Islet precursor cell (in vitro differentiated cells): ENCODE data around the gene DNAJC5.
"Not testable (repeated sequence)": the region's sequence is repeated elsewhere in the genome, so short reads cannot be mapped to it uniquely, and the experiment has no call there.

Source experiments
- DNase-seq: peaks from one replicate; pipeline ENCODE4 v3.0.0-alpha.2; 2018

Gene DNAJC5

DNA sequence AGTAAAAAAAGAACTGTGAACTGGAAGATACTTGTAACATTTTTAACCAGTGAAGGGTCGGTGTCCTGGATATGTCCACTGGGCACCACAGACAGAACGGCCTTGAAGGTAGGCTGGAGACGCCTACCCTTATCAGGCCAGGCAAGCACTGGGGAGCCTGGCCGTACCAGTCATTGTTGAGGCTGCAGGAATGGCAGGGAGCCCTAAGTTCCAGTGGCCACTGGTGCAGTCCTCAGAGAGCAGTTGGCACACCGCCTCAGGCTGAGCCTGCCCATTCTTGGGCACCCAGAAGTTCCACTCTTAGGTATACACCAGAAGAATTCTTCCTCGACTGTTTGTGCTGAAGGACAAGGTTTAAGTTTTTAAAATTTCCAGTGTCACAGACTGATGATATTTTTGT lies 20.5 kb downstream of the DNAJC5 start:
- no peak for DNase-seq

DNA sequence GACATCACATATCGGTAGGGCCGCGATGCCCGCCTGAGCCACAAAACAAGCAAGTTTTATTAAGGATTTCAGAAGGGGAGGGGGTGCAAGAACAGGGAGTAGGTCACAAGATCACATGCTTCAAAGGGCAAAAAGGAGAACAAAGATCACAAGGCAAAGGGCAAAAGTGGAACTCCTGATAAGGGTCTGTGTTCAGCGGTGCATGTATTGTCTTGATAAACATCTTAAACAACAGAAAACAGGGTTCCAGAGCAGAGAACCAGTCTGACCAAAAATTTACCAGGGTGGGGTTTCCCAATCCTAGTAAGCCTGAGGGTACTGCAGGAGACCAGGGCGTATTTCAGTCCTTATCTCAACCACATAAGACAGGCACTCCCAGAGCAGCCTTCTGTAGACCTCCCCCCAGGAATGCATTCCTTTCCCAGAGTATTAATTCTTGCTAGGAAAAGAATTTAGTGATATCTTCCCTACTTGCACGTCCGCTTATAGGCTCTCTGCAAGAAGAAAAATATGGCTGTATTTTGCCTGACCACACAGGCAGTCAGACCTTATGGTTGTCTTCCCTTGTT lies 21.5 kb downstream of the DNAJC5 start:
- not testable (repeated sequence) for DNase-seq

DNA sequence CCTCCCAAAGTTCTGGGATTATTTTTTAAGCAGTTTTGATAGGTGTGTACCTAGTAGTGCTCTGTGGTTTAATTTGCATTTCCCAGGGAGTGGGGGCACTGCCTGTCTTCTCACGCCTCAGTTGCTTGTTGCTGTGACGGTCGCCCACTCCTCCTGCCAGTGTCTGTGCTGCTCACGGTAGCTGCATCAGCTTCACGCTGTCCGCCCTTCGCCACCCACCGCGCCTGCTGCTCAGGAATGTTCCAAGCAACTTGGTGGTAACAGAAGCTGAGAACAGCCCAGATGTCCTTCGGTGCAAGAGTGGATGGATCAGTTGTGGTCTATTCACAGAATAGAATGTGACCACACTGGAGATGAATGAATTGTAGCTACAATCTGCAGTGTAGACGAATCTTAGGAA lies 22.9 kb downstream of the DNAJC5 start:
- DNase-seq = no peak

DNA sequence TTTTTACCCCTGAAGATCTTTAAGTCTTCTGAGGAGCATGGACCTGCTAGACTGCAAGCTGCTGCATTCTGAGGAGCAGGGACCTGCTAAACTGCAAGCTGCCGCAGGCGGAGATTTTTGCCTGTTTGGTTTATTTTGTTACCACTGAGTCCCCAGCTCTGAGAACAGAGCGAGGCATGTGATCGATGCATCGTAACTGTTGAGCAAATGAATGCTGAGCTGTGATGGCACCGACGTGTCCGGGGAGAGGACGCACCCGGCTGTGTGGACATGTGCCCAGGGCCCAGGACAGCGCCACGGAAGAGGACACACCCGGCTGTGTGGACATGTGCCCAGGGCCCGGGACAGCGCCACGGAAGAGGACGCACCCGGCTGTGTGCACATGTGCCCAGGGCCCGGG lies 24.2 kb downstream of the DNAJC5 start:
- DNase-seq = no peak

DNA sequence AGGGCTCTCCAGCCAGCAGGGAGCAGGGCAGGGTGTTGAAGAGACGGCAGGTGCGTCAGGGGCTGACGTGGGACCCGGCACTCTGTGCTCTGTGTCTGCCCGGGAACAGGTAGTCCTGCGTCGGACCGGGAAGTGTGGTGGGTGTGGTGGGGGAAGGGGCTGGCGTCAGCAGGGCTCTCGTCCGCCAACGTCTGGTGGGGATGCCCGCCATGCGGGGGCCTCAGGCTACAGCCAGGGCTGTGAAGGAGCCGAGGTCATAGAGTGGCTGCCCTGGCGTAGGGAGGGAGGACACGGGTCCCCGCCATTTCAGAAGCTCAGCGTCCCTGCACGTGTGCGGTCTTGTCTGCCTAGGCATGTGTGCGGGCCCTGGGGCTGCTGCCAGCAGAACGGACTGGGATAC lies 25.3 kb downstream of the DNAJC5 start:
- no peak for DNase-seq

DNA sequence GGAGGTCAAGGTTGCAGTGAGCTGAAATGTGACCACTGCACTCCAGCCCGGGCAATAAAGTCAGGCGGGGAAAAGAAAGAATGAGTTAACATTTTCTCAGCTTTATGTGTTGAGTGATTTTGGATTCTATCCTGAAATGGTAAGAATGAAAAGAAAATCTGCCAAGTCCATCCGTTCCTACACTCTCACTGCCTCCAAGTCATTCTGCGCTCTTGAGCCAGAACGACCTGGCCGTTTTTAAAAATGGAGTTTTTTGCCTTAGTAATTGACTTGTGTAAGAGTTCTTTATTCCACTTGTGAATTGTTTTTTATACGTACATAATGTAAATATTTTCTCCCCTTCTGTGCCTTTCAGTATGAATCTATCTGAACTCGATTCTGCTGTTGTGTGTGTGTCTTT lies 28.7 kb downstream of the DNAJC5 start:
- DNase-seq = no peak

DNA sequence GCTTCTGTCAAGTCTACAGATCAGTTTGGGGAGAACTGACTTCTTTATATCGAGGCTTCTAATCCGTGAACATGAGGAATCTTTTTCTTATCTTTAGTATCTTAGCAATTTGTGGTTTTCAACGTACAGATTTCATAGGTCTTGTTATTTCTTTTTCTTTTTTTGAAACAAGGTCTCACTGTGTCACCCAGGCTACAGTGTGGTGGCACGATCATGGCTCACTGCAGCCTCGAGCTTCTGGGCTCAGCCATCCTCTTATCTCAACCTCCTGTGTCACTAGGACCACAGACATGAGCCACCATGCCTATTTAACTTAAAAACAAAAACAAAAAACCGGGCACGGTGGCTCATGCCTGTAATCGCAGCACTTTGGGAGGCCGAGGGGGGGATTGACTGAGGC lies 29.3 kb downstream of the DNAJC5 start:
- DNase-seq = no peak

DNA sequence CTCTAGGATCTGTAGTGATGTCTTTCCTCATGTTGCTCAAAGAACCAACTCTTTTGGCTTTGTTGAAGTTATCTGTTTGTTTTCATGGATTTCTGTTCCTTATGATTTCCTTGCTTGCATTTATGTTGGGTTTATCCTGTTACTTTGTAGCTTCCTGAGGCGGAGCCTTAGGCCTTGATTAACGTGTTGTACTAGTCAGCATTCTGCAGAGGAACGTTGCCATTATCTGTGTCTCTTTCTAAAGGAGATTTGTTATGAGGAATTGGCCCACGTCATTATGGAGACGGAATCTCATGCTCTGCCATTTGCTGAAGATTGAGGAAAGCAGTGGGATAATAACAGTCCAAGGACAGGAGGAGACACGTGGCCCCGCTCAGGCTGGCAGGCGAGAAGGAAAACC lies 31.4 kb downstream of the DNAJC5 start:
- no peak for DNase-seq

DNA sequence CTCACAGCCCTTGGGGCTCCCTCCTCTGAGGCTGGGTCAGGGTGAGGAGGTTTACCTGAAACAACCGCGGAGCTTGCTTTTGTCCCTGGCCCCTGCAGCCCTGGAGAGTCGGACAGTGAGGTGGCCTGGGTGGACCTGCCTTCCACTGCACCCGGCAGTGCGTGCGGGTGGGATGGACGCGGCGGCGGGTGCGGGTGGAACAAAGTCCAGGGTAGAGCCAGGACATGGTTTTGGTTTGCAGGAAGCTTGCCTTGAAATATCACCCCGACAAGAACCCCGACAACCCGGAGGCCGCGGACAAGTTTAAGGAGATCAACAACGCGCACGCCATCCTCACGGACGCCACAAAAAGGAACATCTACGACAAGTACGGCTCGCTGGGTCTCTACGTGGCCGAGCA lies 34.1 kb downstream of the DNAJC5 start:
- no peak for DNase-seq

DNA sequence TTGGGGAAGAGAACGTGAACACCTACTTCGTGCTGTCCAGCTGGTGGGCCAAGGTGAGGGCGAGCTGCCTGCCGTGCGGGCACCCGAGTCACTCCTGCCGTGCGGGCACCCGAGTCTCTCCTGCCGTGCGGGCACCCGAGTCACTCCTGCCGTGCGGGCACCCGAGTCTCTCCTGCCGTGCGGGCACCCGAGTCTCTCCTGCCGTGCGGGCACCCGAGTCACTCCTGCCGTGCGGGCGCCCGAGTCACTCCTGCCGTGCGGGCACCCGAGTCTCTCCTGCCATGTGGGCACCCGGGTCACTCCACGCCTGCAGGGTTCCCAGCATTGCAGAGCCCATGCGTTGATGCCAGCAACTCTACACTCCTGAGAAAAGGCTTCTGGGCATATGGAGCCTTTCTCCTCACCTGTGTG lies 34.6 kb downstream of the DNAJC5 start:
- DNase-seq = not testable (repeated sequence)

DNA sequence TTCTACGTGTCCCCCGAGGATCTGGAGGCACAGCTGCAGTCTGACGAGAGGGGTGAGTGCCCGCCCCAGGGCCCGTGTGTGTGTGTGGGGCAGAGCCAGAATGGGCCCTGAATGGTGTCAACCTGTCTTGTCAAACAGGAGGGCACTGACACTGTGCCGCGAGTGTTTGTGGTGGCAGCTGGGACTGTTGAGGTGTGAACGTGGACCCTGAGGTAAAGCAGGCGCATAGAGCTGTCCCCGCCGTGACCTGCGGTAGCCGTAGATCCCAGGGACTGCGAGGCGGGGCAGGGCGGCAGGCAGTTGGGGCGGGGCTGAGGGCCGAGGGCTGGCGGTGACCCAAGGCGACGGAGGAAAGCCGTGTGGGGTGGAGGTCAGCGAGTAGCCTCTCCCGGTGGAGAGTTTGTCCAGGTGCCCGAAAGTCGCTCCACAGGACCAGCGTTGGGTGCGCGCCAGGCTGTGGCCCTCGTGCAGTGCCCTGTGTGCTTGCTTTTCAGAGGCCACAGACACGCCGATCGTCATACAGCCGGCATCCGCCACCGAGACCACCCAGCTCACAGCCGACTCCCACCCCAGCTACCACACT lies 36.1 kb downstream of the DNAJC5 start:
- DNase-seq = no peak

DNA sequence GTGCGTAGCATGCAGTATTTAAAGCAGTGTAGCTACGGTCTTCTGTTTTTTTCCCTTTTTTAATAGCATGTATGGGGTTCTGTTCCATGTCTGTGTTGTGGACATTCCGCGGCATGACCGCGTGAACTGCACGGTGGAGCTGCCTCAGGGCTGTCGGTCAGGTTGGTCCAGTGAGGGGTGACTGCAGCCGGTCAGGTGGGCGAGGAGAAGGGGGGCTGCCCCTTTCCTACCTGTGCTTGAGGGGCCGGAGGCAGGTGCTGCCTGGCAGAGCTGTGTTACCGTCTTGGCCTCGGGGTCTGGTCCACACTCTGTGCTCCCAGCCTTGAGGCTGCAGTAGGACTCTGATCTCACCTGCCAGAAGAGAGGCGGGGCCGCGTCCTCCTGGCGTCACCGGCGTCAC lies 36.8 kb downstream of the DNAJC5 start:
- no peak for DNase-seq

DNA sequence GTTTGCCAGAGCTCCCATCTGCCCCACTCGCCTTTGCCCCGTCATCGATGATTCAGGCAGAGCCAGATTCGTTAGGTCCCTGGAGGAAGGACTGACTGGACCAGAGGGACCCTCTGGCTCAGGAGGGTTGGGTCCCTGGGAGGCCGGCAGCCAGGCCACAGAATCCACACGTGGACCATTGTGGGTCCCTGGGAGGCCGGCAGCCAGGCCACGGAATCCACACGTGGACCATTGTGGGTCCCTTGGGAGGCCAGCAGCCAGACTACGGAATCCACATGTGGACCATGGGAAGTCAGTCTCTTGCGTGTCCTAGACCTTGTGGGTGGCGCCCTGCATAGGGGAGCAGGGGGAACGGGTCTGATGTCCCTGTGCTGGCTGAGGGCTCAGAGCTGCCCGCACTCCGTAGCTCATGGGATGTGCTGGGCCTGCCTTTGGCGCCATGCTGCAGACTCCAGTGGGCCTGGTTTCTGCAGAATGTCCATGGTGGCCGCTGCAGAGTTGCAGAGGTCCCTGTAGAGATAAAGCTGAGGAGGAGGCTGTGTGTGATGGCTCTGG lies 37.8 kb downstream of the DNAJC5 start:
- DNase-seq = no peak

DNA sequence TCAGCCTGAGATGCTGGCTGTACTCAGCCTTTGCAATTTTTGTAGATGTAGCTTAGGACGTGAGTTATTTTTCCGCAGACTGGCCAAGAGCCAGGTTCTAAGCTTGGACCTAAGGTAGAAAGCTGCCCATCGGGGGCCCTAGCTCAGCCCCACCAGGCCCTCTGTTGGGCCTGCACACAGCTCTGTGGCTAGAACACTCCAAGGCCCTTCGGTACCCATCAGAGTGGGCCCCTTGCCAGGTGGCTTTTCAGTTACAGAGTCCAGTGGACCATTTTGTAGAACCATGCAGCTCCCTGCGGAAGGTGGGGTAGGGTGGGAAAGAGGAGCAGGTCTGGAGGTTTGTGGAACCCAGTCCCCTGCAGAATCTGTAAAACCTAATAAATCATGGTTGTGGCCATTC lies 38.7 kb downstream of the DNAJC5 start:
- DNase-seq = no peak

DNA sequence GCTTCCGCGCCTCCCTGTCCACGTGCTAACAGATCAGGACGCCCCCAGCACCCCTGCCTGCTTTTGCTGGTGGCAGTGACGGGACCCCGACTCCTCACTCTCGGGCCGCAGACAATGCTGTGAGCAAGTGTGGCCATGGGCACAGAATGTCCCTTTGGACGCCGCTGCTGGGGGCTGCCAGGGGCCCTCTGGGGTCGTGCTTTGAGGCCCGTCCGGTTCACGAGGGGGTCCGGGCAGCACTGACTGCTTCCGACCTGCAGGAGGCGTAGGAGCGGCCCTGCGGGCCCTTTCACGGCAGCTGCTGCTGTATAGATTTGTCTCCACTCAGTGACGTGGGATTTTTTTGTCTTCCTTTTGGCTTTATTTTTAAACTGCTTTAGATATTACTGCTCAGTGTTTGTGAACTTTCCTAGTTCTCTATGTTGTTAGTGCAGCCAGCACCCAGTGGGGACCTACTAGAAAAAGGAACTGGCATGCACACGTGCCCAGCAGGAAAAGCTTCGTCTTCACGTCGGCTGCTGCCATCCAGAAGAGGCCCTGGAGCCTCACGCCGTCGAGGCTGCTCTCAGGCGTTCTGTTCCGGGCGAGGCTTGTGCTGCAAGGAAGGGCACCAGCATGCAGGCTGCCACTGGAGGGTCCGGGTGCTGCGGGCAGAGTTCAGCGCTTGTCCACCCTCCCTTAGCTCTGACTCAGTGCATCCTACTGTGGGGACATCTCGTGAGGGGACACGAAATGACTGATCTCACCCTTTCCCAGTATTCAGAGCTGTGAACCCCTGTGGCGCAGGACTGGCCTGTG lies 39.5 kb downstream of the DNAJC5 start:
- DNase-seq = peak; percentile 58

DNA sequence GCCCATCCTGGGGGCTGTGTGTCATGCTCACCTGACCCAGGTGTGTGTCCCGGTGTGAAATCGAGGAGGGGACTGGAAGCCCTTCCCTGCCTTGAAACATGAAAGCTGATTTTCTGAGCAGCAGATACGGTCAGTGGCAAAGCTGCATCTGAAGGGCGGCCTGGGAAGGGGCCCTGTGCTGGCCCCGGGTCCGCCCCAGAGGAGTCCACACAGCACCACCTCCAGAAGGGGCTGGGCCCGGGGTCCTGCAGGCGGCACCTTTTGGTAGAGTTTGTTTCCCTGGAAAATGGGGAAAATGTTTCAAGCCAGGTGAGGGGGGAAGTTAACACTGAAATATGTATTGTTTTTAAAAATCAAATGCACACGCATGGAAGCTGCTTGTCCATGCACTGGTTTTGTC lies 40.5 kb downstream of the DNAJC5 start:
- no peak for DNase-seq

DNA sequence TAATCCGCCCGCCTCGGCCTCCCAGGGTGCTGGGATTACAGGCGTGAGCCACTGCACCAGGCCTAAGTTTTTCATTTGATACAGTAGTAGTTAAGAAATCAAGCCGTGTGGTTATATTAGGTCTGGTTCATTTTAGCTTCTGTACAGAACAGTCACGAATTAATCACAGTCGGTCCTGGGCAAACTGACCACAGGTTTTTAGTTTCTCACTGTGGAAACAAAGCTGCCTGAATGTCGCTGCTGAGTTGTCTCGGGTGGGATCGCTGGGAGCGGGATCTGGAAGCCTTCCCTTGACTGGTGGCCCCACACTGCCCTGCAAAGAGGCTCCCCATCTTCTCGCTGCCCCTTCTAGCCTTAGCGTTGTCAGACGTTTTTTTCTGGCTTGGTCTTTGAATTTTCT lies 42.7 kb downstream of the DNAJC5 start:
- no peak for DNase-seq

DNA sequence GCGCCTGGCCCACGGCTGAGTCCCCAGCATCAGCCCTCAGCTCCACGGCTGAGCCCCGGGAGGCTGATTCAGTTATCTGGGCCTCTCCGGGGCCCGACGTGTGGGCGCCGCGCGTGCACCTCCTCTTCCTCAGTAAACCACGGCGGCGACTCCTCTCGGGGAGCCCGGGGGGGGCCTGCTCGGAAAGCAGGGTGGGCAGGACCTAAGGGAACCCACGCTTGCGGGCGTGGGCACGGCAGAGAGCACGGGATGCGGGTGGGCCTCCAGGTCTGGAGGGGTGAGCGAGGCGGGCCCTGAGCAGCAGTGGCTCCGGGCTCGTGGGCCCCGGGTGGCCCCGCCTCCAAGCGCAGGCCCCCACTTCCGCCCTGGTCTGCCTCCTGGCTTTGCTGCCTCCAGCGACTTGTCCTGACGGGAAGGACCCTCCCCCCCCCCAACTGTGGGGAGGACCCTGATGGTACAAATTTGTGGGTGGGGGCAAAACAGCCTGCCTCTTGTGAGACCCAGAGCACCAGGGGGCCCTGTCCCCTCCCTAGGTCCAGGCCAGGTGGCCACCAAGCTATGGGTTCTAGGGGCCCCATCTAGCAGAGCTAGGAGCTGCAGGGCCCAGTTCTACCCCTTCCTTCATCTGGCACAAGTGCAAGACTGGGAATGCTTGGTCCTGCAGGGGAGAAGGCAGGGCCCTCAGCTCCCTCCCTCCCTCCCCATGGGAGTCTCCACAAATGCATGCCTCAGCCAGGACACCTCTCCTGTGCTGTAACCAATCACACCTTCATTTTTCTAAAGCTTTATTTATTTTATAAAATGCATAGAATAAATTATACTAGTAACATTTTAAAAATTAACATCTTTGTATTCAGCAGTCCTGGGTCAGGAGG lies 44.4 kb downstream of the DNAJC5 start:
- DNase-seq = no peak

DNA sequence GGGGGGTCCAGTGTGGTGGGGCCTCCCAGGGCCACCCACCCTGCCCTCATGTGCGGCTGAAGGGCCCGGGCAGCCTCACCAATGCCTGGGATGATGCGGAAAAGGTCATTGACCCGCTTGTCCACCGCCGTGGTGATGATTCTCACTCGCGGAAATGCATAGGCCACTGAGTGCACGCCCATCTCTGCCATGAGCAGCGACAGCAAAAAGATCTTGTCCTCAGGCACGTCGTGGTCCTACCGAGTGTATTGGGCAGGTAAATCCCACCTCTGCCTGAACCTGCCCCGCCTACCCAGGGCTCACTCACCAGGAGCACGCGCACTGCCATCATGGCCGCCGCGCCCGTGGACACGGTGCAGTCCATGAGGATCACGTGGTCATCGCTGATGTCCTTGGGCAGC lies 45.1 kb downstream of the DNAJC5 start:
- DNase-seq = no peak

DNA sequence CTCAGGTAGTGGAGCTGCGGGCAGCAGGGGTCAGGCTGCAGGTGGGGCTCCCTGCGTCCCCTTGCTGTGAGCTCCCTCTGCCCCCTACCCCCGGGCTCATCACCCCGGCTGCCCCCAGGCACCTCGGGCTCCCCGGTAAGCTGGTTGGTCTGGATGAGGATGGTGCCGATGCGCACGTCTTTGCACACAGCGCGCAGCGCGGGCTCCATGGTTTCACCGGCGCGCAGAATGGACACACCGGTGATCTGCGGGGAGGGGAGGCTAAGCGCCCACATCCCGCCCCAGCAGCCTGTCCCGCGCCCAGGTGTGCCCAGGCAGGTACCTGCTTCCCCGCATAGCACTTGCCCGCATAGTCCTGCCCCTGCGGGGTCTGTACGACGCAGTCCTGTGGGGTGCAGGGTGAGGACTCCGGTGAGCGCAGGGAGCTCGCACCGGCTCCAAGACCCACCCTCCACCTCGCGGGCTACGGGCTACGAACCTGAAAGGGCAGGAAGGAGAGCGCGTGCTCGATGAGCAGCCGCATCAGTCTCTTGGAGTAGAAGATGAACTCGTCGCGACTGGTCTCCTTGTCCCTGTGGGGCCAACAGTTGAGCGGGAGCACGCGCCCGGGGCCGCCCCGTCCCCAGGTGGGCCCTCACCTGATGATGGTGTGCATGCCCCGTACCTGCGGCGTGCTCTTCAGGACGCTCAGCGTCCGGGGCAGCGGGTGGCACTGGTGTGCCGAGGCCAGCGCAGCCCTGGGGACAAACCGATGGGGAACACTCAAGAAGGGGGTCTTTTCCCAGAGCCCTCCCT lies 45.7 kb downstream of the DNAJC5 start:
- DNase-seq = no peak

DNA sequence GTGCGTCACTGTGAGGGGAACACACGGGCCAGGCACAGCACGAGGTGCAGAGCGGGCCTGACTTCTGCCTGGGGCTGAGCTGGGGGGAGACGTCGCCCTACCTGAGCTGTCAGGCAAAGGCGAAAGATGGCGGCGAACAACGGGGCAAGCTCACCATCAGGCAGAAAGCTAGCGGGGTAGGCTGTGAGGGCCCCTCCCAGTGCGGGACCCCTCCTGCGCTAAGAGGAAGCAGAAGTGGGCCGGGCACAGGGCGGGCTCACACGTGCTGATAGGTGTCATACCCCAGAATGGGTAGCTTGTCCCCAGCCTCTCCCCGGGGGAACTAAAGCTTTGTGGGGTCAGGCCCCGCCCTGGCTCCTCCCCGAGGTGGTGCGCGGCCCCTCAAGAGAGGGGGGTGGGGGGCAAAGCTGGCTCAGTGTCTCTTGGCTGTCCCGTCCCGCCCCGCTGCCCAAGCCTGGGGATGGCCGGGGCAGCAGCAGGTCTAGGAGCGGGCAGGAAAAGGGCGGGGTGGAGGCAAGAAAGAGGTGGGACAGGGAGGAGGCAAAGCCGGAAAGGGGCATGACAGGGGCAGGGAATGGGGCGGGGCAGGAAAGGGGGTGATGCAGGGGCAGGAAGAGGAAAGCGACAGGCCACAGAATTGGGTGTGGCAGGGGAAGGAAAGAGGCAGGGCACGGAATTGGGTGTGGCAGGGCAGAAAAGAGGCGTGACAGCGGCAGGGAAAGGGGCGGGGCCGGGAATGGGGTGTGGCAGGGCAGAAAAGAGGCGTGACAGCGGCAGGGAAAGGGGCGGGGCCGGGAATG lies 46.6 kb downstream of the DNAJC5 start:
- DNase-seq = peak; percentile 81
